GM18909 (cell line): ENCODE measurements around the gene NUDT12.

Experiments used
- ATAC-seq: cut with Tn5 transposase; IDR thresholded peaks from one replicate; pipeline ENCODE4 v1.9.1; 2021; ENCODE audit warnings: mild to moderate bottlenecking; ENCODE audit not compliant: unreplicated experiment, poor library complexity

The NUDT12 gene

GRCh38 chr5:103562453-103563157 is at the start of gene NUDT12:
NUDT12 (minus strand) TSS chr5:103562789; CDS start chr5:103560248, 2,541 bp downstream.
- peak; percentile 89 for ATAC-seq

GRCh38 chr5:103607346-103607745 is 44.8 kb upstream of the NUDT12 start:
- no peak for ATAC-seq

GRCh38 chr5:103605277-103605676 is 42.7 kb upstream of the NUDT12 start:
- ATAC-seq = no peak

GRCh38 chr5:103602438-103602837 is 39.8 kb upstream of the NUDT12 start:
- no peak for ATAC-seq

- ATAC-seq = no peak
Measured at GRCh38 chr5:103601314-103601713, 38.7 kb upstream of the NUDT12 start.

- no peak for ATAC-seq
Measured at GRCh38 chr5:103600086-103600485, 37.5 kb upstream of the NUDT12 start.

GRCh38 chr5:103598997-103599566 is 36.5 kb upstream of the NUDT12 start:
- no peak for ATAC-seq

GRCh38 chr5:103590221-103590620 is 27.6 kb upstream of the NUDT12 start:
- no peak for ATAC-seq

- ATAC-seq = no peak
Measured at GRCh38 chr5:103589776-103590175, 27.2 kb upstream of the NUDT12 start.

- ATAC-seq = no peak
Measured at GRCh38 chr5:103589357-103589756, 26.8 kb upstream of the NUDT12 start.

GRCh38 chr5:103587185-103587748 is 24.7 kb upstream of the NUDT12 start:
- no peak for ATAC-seq

- peak; percentile 60 for ATAC-seq
Measured at GRCh38 chr5:103582364-103582763, 19.8 kb upstream of the NUDT12 start.

GRCh38 chr5:103573411-103573810 is 10.8 kb upstream of the NUDT12 start:
- ATAC-seq = no peak

- ATAC-seq = no peak
Measured at GRCh38 chr5:103572454-103572853, 9.9 kb upstream of the NUDT12 start.

GRCh38 chr5:103571730-103572129 is 9.1 kb upstream of the NUDT12 start:
- ATAC-seq = no peak

- no peak for ATAC-seq
Measured at GRCh38 chr5:103569313-103570060, 6.9 kb upstream of the NUDT12 start.

- ATAC-seq = no peak
Measured at GRCh38 chr5:103565719-103566118, 3.1 kb upstream of the NUDT12 start.

GRCh38 chr5:103561685-103562452 is 720 bp downstream of the NUDT12 start:
- ATAC-seq = peak; percentile 56

GRCh38 chr5:103560826-103561225 is 1.8 kb downstream of the NUDT12 start:
- no peak for ATAC-seq

GRCh38 chr5:103546858-103547257 is 15.7 kb downstream of the NUDT12 start:
- ATAC-seq = no peak
